ENCODE results near the gene REC8.
A peak's percentile ranks its signal among the peaks of the same experiment; 100 is the strongest.

The REC8 gene

DNA sequence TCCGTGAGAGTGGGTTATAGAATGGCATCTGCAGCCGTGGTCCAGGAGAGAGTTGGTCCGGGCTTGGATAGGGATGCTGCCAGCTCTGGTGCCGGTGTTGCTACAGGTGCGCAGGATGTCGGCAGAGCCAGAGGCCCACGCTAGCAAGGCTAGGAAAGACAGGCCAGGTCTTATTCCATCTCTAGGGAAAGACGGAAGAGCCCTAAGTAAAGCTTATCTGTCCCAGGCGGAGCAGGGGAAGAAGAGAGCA, 36.4 kb upstream of the REC8 start:
- TF ChIP-seq, protein P1, sequence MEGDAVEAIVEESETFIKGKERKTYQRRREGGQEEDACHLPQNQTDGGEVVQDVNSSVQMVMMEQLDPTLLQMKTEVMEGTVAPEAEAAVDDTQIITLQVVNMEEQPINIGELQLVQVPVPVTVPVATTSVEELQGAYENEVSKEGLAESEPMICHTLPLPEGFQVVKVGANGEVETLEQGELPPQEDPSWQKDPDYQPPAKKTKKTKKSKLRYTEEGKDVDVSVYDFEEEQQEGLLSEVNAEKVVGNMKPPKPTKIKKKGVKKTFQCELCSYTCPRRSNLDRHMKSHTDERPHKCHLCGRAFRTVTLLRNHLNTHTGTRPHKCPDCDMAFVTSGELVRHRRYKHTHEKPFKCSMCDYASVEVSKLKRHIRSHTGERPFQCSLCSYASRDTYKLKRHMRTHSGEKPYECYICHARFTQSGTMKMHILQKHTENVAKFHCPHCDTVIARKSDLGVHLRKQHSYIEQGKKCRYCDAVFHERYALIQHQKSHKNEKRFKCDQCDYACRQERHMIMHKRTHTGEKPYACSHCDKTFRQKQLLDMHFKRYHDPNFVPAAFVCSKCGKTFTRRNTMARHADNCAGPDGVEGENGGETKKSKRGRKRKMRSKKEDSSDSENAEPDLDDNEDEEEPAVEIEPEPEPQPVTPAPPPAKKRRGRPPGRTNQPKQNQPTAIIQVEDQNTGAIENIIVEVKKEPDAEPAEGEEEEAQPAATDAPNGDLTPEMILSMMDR (IDR thresholded peaks at IDR 0.05; ENCODE audit: low read depth, low read length), result no peak
- peak overlapping the region; percentile 89 for H3K4me3 ChIP-seq (ENCODE audit: low read depth, low read length)

DNA sequence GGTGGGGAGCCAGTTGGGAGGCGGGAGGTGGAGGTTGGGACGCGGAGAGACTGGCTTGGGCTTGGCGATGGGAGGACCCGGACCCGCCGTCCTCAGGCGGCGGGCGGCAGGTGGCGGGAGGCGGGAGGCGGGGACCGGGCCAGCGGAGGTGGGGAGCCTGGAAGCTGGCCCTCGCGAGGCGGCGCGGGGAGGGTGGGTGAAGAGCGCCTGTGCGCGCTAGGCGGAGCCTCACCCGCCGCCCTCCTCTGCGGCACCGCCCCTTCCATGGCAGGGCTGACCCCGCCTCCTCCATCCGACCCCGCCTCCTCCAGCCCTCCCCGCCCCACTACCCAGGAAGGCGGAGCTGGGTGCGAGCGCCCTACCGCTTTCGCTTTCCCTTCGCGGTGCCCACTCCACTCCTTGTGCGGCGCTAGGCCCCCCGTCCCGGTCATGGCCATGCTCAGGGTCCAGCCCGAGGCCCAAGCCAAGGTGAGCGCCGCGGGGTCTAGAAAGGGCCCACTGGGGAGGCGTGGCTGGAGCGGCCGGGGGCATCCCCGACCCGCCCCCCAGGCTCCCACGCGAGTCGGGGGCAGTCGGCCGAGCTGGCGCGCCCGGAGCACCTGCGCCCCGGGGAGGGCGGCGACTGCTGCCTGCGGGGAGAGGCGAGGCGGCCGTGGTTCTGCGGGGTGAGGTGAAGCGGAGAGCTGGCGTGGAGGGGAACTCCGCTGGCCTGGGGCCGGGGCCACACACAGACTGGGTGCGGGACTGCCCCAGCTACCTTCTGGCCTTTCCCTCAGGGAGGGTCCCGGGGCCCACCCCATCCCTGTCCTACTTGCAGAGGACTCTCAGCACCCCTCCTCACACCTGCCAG, 35.8 kb upstream of the REC8 start, which contains the start of gene PSME1:
PSME1 (plus strand) TSS at position 361 of the 850 bp plus-strand sequence; CDS start at position 430, 69 bp downstream.
- H3K4me3 ChIP-seq (ENCODE audit: low read depth, low read length), result peak within 1 kb of the TSS; percentile 89
- TF ChIP-seq, protein P1 (IDR thresholded peaks at IDR 0.05; ENCODE audit: low read depth, low read length), result no peak

DNA sequence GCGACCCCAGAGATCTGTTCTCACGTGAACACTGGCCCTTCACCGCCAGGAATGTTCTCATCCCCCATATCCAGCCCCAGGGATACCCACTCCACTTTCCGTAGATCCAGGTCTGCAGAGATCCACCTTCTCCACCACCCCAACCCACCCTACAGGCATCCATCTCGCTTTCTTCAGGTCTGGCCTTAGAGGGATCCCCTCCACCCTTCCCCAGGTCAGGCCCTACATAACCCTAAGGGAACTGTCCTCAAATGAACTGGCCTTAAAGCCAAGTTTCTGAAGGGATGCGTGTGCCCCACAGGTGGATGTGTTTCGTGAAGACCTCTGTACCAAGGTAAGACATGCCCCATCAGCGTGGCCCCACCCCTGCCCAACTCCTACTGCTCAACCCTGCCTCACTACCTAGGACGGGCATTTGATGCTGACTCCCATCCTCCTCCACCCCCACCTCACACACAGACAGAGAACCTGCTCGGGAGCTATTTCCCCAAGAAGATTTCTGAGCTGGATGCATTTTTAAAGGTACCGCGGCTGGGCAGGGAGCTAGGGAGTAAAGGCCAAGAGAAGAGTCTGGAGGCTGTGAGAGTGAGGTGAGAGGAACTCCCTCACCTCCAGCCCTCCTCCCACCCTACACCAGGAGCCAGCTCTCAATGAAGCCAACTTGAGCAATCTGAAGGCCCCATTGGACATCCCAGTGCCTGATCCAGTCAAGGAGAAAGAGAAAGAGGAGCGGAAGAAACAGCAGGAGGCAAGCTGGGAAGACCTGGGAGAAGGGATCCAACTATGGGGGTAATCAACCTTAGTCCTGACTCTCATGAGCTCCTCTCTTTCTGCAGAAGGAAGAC, 35.0 kb upstream of the REC8 start:
- TF ChIP-seq, protein P1 (IDR thresholded peaks at IDR 0.05; ENCODE audit: low read depth, low read length), result no peak
- H3K4me3 ChIP-seq (ENCODE audit: low read depth, low read length), result peak overlapping the region; percentile 89

DNA sequence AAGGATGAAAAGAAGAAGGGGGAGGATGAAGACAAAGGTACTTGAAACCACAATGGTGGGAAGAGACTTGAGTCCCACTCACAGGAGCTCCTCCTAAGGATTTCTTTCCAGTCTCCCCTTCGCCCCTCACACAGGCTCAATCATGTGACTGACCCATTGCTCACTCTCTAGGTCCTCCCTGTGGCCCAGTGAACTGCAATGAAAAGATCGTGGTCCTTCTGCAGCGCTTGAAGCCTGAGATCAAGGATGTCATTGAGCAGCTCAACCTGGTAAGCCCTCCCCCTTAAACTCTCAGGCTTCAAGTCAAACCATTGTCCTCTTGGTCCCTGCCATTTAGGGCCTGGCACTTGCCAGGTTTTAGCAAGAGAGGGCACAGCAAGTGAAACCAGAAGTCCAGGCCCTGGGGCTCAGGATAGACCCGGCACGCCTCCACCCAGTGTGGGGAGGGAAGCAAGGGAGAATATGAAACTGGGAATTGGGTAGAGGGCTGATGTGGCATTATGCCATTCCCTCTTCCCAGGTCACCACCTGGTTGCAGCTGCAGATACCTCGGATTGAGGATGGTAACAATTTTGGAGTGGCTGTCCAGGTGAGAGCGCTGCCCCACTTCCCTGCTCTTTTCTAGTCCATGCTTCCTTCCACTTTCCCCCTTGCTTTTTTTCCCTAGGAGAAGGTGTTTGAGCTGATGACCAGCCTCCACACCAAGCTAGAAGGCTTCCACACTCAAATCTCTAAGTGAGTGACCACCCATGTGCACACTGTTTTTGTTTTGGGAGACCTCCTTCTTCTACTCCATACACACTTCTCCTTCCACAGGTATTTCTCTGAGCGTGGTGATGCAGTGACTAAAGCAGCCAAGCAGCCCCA, 34.1 kb upstream of the REC8 start:
- TF ChIP-seq, protein P1 (IDR thresholded peaks at IDR 0.05; ENCODE audit: low read depth, low read length), result no peak

DNA sequence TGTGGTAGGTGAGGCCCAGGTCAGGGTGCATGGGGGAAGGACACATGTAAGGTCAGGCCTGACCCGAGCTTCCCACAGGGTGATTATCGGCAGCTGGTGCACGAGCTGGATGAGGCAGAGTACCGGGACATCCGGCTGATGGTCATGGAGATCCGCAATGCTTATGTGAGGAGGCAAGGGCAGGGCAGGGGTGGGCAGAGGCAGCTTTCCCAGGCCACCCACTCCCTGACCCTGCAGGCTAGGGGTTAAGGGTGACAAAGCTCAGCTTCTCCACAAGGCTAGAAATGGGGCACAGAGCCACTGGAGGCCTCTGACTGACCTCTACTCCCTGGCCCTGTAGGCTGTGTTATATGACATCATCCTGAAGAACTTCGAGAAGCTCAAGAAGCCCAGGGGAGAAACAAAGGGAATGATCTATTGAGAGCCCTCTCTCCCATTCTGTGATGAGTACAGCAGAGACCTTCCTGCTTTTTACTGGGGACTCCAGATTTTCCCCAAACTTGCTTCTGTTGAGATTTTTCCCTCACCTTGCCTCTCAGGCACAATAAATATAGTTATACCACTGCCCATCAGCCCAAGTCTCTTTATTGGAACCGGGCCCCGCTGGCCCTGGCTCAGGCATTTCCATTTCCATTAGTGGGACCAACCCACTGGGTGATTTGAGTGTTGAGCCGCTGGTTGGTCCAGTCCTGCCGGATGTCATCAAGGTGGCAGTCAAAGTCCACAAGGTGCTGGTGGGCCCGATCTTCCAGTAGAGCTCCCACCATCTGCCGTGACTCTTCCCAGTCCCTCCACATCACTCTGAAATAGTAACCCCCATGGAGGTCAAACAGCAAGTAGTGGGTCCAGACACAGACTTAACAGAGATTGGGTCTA, 33.2 kb upstream of the REC8 start:
- TF ChIP-seq, protein P1 (IDR thresholded peaks at IDR 0.05; ENCODE audit: low read depth, low read length), result no peak
- no peak overlapping the region for H3K4me3 ChIP-seq (ENCODE audit: low read depth, low read length)

More for the DNA sequence above, 34.1 kb upstream of the REC8 start:
- no peak overlapping the region; the same call in 1 of the 2 replicates for H3K4me3 ChIP-seq (ENCODE audit: low read depth, low read length)

DNA sequence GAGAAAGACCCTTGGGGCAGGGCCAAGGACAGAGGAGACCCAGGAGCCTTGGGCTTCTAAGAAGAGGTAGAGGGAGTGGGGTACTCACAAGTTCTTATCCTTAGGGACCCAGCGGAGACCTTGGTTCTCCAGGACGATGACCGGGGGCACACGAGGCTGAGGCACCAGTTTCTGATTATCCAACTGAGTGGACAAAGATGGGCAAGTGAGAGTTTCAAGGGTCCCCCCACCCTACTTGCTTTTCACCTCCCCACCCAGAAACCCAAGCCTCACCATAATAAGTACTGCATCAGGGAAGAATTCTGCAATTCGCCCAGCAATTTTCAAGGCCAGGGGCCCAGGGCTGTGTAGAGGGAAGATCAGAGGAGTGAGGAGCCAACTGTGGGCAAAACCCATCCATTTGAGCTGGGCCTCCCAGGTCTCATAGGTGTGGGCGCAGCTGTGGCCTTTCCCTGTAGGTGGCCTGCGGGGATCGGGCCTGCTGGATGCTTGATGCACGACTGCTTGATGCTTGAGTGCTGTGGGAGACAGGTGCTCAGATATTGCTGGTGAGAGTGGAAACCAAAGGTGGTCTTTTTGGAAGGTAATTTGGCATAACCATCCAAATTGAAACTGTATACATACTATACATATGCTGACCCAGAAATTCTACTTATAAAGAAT, 32.5 kb upstream of the REC8 start:
- TF ChIP-seq, protein P1 (IDR thresholded peaks at IDR 0.05; ENCODE audit: low read depth, low read length), result no peak
- peak overlapping the region; percentile 73; the same call in 1 of the 2 replicates for H3K4me3 ChIP-seq (ENCODE audit: low read depth, low read length)
